ENCODE data around the gene USP40.

Gene USP40

GRCh38 chr2:233556881-233557736 lies 9.5 kb downstream of the USP40 start:
- peak; percentile 13 for DNase-seq (ENCODE audit: low spot score)

GRCh38 chr2:233553366-233553765 lies 13.2 kb downstream of the USP40 start:
- no peak for DNase-seq (ENCODE audit: low spot score)

- DNase-seq (ENCODE audit: low spot score) = no peak
Measured at GRCh38 chr2:233551491-233551890, 15.1 kb downstream of the USP40 start.

GRCh38 chr2:233546774-233547173 lies 19.8 kb downstream of the USP40 start:
- no peak for DNase-seq (ENCODE audit: low spot score)

GRCh38 chr2:233546101-233546500 lies 20.5 kb downstream of the USP40 start:
- no peak for DNase-seq (ENCODE audit: low spot score)

GRCh38 chr2:233544200-233544610 lies 22.4 kb downstream of the USP40 start:
- no peak for DNase-seq (ENCODE audit: low spot score)

GRCh38 chr2:233542507-233542906 lies 24.1 kb downstream of the USP40 start:
- no peak for DNase-seq (ENCODE audit: low spot score)

GRCh38 chr2:233538741-233539140 lies 27.8 kb downstream of the USP40 start:
- no peak for DNase-seq (ENCODE audit: low spot score)

- no peak for DNase-seq (ENCODE audit: low spot score)
Measured at GRCh38 chr2:233535271-233535670, 31.3 kb downstream of the USP40 start.

GRCh38 chr2:233532971-233533370 lies 33.6 kb downstream of the USP40 start:
- no peak for DNase-seq (ENCODE audit: low spot score)

GRCh38 chr2:233531955-233532354 lies 34.6 kb downstream of the USP40 start:
- DNase-seq (ENCODE audit: low spot score) = no peak

GRCh38 chr2:233530381-233530780 lies 36.2 kb downstream of the USP40 start:
- DNase-seq (ENCODE audit: low spot score) = no peak

- no peak for DNase-seq (ENCODE audit: low spot score)
Measured at GRCh38 chr2:233528182-233528581, 38.4 kb downstream of the USP40 start.

GRCh38 chr2:233525791-233526190 lies 40.8 kb downstream of the USP40 start:
- DNase-seq (ENCODE audit: low spot score) = no peak

GRCh38 chr2:233519787-233520611 lies 46.6 kb downstream of the USP40 start:
- DNase-seq (ENCODE audit: low spot score) = peak; percentile 57

- DNase-seq (ENCODE audit: low spot score) = peak; percentile 54
Measured at GRCh38 chr2:233513953-233514655, 52.5 kb downstream of the USP40 start.

GRCh38 chr2:233503947-233504637 lies 62.5 kb downstream of the USP40 start:
- DNase-seq (ENCODE audit: low spot score) = no peak

GRCh38 chr2:233503481-233503880 lies 63.1 kb downstream of the USP40 start:
- no peak for DNase-seq (ENCODE audit: low spot score)

GRCh38 chr2:233501198-233502076 lies 65.1 kb downstream of the USP40 start:
- no peak for DNase-seq (ENCODE audit: low spot score)

- DNase-seq (ENCODE audit: low spot score) = no peak
Measured at GRCh38 chr2:233499928-233500327, 66.7 kb downstream of the USP40 start.

GRCh38 chr2:233498126-233498525 lies 68.5 kb downstream of the USP40 start:
- peak; percentile 23 for DNase-seq (ENCODE audit: low spot score)
